AG04449 (cell line): ENCODE results near the gene CSAD.

Source experiments
- CTCF ChIA-PET: fragments of 350-600 bp; formaldehyde crosslinking; extraction: SDS; loops from one replicate; lab custom pipeline; 2021; ENCODE audit warnings: antibody characterized with exemption; lab: Yijun Ruan, JAX
- POLR2A ChIA-PET: fragments of 400-600, 350-600 bp; formaldehyde crosslinking; extraction: SDS; loops from one replicate; lab custom pipeline; 2020; ENCODE audit warnings: antibody characterized with exemption, inconsistent platforms; lab: Yijun Ruan, JAX
- DNase-seq: peaks from one replicate; pipeline ENCODE4 v3.0.0-alpha.2; 2010; ENCODE audit warnings: low read depth, low spot score
- H3K4me3 ChIP-seq: 2 replicates; pipeline ENCODE4 v1.5.1; 2011; ENCODE audit warnings: low read depth, mild to moderate bottlenecking, control low read depth, low read length
- CTCF ChIP-seq: IDR thresholded peaks from one replicate; pipeline ENCODE4 v1.5.1; 2011; ENCODE audit warnings: mild to moderate bottlenecking, moderate library complexity, low read length, control low read depth, inconsistent platforms; ENCODE audit not compliant: insufficient read depth; ENCODE audit errors: missing control alignments

CSAD gene

GRCh38 chr12:53145383-53146260 lies 35.1 kb downstream of the CSAD start:
- TF ChIP-seq CTCF, result no peak
- POLR2A ChIA-PET, result no interaction called here
- H3K4me3 ChIP-seq, result no peak overlapping the region
- DNase-seq, result no peak
- CTCF ChIA-PET, result interaction anchor here (0.9 to 1.7 kb wide), 5 partner anchors 12 to 69 kb away, joined by 3 to 14 read pairs (median 3); no protein-coding TSS in a partner anchor

GRCh38 chr12:53143355-53143754 lies 37.4 kb downstream of the CSAD start:
- ChIA-PET POLR2A (interaction anchor here (0.7 kb wide), 1 partner anchor 11 kb away, joined by 4 read pairs; no protein-coding TSS in a partner anchor), CTCF (interaction anchor here (0.6 kb wide), 1 partner anchor 10 kb away, joined by 3 read pairs; no protein-coding TSS in a partner anchor)

GRCh38 chr12:53133722-53134121 lies 47.0 kb downstream of the CSAD start:
- no peak for TF ChIP-seq CTCF
- no peak for DNase-seq
- no peak overlapping the region for H3K4me3 ChIP-seq
- ChIA-PET CTCF (interaction anchor here (1.1 to 1.3 kb wide), 2 partner anchors 9 to 26 kb away, joined by 3 to 4 read pairs; no protein-coding TSS in a partner anchor), POLR2A (no interaction called here)

More at GRCh38 chr12:53143355-53143754, 37.4 kb downstream of the CSAD start:
- no peak for TF ChIP-seq CTCF
- no peak for DNase-seq
- no peak overlapping the region for H3K4me3 ChIP-seq

GRCh38 chr12:53131844-53132243 lies 48.9 kb downstream of the CSAD start:
- H3K4me3 ChIP-seq, result no peak overlapping the region
- DNase-seq, result no peak
- TF ChIP-seq CTCF, result no peak
- ChIA-PET POLR2A (interaction anchor here (0.6 kb wide), 1 partner anchor 11 kb away, joined by 4 read pairs; no protein-coding TSS in a partner anchor), CTCF (interaction anchor here (1.3 to 3.3 kb wide), 2 partner anchors 28 to 57 kb away, joined by 3 to 18 read pairs; no protein-coding TSS in a partner anchor)

GRCh38 chr12:53128780-53129569 lies 51.8 kb downstream of the CSAD start:
- TF ChIP-seq CTCF, result no peak
- H3K4me3 ChIP-seq, result no peak overlapping the region
- DNase-seq, result no peak
- CTCF ChIA-PET, result interaction anchor here (1.0 to 3.3 kb wide), 4 partner anchors 30 to 63 kb away, joined by 3 to 18 read pairs (median 8); no protein-coding TSS in a partner anchor
- POLR2A ChIA-PET, result no interaction called here
